Occipital lobe (tissue), 2 donors: Measurements from ENCODE around the gene ADAM10. TPM values are rescaled to one million over a fixed set of nuclear protein-coding genes. Genes with fewer than 3 reads are reported as not detected.
A peak's percentile ranks its signal among the peaks of the same experiment; 100 is the strongest.

Experiments used
- DNase-seq: peaks from one replicate; lab custom pipeline; 2025; lab: John Stamatoyannopoulos, UW
- total RNA-seq: library from RNA; depleted of rRNA; stranded (reverse); fragments of >200 nt; gene quantifications from one replicate; pipeline ENCODE4 v1.2.3, GENCODE V29; 2014

The ADAM10 gene
- total RNA-seq, 1 donor from 2014 or later = 127 TPM

DNA sequence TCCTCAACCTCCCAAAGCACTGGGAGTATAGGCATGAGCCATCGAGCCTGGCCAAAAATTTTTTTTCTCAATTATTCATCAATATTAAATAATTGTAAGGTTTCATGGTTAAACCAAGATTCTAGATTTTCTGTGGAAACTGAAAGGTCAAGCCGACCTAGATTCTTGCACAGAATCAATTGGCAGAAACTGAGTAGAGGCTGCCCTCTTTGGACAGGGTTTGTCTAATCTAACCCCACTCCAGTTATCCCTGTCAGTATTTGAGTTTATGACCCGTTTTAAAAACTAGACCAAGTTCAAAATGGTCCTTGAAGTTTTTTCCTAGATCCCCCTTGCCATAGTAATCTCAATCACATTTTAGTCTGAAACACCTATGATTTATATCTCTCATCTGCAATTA lies 8.6 kb upstream of the ADAM10 start:
- DNase-seq = no peak

DNA sequence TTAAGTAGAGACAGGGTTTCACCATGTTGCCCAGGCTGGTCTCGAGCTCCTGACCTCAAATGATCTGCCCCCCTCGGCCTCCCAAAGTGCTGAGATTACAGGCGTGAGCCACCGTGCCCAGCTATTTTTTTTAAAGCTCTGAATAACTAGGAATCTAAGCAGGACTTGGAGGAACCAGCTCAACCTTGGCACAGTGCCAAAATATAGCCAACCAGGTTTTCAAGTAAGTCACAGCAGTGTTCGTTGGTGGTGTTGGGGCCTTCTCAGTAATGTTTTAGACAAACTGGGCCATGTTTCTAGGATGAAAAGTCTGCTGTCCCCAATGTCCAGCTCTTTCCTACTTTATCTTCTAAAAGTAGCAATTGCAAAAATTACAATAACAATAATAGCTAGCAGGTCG lies 6.4 kb upstream of the ADAM10 start:
- DNase-seq = no peak

DNA sequence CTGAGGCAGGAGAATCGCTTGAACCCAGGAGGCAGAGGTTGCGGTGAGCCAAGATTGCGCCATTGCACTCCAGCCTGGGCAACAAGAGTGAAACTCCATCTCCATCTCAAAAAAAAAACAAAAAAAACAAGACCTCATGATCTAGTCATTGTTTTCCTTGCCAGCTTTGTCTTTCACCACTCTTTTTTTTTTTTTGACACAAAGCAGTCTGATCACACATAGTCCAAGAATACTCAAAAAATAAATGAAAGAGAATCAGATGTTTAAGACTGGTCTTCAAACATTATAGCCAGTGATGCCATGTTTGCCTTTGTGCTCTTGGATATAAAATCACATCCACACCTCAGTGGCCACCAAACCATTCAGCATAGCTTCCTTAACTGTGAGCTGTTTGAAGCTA lies 5.8 kb upstream of the ADAM10 start:
- DNase-seq = no peak

DNA sequence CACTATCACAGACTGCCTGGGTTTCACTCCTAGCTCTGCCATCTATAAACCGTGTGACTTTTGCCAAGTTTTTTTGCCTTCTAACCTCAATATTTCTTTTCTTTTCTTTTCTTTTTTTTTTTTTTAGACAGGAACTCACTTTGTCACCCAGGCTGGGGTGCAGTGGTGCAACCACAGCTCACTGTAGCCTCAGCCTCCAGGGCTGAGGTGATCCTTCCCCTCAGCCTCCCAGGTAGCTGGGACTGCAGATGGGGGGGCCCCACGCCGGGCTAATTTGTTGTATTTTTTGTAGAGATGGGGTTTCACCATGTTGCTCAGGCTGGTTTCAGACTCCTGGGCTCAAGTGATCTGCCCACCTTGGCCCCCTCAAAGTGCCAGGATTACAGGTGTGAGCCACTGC lies 3.2 kb upstream of the ADAM10 start:
- DNase-seq = no peak

DNA sequence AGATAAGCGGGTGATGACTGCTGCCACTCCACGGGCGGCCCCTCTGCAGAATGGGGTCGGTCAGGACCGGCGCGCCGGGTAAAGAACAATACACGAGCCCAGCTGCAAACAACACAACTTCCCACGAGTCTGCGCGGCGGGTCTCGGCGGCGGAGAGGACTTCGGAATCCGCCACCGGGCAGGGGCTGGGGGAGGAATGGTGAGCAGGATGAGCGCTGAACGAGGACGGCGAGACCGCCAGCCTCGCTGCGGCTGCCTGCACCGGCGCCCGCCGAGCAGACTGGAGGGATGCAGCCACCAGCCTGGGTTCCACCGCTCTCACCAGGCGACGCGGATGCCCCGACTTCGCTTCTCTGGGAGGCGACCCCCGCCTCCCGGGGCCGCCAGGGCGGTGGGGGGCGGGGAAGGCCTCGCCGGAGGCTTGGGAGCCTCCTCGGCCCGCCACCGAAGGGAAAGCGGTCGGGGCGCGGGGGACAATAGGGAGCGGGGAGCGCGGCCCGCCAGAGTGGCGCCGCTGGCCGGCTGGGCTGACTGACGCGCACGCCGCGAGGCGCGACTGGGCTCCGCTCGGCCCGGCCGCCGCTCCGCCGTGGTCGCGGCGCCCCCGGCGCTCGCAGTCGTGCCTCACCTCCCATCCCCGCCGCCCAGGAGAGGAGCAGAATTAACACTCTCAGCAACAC lies 515 bp downstream of the ADAM10 start:
- DNase-seq = peak; percentile 30

DNA sequence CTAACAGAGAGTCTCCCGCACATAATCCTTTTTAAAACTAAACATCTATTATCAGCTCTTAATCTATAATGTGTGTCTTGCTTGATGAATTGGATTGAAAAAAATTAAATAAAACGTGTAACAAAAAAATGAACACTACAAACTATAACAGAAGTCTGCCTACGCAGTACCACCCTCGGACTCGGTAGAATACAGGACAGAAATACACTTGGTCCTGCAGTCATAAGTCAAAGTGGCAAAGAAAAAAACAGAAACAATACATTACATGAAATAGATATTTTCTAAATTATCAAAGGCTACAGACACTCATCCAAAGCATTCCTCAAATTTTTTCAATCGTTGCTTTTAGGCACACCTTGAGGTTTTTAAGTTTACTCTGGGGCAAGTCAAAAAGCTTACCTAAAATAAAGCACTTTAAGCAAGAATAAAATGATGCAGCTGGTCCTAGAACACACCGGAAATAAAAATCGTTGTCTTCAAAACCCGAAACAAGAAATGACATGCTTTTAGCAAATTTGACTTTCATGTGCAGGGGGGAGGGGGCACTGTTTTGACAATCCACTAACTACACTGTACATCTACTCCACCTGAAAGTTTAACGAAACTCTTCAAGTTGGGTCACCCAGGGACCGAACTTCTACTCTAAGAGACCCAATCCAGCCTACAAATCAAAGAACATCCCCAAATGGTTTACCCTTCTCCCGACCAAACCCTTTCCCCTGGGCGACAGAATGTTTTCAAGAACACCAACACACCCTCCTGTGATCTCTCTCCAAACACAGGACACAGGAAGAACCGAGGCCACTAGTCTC lies 1.3 kb downstream of the ADAM10 start:
- DNase-seq = no peak

DNA sequence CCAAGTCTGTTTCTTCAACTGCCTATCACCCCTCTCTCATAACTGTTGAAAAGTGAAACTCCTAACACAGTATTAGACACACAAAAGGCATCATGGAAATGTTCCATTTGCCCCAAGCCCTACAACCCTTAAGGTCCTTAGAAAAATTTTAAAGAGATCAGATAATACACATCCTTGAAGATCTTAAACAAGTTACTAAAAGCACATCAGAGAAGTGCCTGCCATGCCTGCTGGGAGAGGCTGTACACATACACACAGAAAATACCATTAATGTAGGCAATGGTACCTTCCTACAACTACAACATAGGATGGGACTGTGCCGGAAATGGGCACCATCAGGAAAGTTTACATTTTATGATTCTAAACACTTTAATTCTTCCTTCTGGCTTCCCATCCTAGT lies 3.3 kb downstream of the ADAM10 start:
- DNase-seq = no peak

DNA sequence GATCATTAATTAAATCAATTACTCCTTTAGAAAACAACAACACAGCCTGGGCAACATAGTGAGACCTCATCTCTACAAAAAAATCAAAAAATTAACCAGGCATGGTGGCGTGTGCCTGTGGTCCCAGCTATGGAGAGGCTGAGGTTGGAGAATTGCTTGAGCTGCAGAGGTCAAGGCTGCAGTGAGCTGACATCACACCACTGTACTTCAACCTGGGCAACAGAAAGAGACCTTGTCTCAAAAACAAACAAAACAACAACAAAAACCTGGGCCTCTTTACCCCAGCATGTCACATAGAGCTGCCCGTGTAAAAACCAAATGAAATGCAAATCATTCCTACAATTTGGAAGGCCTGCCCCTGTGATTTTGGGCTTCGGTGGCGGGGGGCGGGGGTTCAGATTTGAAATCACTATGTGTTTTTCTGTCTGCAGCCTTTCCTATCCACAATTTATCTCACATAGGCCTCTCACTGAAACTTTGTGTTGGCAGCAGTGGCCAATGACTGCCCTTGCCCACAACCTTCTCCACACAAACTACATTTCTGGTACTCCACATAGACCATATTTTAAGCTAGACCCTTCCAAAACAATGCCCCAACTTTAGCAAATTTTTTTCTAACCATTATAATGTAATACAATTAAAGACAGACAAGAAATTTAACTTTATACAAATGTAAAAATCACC lies 6.5 kb downstream of the ADAM10 start:
- no peak for DNase-seq

DNA sequence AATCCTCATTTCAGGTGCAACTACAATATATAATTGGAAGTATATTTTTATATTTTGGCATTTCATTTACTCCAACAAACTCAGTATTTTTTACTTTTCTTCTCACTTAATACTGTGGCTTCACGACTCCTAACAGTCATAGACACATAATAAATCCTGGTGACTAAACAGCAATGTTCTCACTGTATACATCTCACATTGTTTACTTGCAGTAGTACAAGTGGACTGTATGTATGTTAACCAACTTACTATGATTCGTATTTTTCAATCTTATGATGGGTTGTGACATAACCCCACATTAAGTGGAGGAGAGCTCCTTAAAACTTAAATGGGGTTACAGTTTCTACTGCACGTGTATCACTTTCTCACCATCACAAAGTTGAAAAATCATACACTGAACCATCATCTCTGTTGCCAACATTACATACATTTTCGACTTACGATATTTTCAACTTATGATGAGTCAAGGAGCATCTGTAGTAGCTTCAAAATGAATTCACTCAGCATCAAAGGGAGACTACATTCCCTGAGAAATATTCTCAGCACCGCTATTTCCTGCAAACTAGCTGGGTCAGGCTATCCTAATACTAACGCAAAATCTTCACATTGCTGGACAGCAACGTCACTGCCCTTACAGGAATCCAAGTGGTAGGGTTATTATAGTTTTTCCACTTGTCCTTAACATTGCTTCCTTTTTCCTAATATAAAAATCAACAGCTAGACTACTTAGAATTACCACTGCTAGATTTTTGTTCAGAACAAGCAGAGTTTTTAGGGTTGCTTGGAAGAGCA lies 7.3 kb downstream of the ADAM10 start:
- DNase-seq = no peak

DNA sequence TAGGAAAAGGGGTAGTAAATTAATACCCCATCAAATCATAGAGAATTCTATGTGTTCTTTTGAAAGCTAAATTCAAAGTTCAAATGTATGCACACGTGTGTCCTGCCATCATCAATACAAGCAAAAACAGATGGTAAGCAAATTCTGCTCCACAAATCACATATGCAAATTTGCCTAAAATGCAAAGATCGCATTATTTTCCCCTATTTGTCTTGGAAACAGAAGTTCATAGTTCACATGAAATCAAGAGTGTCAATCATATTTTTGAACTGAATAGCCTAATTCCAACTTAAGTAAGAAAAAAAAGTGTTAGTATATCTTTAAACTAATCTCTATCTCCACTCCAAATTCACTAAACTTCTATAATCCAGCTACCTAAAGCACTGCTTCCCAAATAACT lies 8.5 kb downstream of the ADAM10 start:
- no peak for DNase-seq

DNA sequence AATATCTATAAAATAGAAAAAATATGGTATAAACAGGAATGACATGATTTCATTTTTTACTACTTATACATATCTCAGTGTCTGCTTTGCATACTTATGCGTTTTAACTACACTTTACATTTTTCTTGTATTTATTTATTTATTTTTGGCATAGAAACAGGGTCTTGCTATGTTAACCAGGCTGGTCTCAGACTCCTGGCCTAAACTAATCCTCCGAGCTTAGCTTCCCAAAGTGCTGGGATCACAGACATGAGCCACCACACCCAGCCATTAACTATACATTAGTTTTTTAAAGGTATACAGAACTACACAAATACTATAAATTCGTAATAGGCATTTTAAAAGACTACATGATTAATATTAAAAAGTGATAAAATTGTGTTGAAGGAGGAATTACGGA lies 9.1 kb downstream of the ADAM10 start:
- no peak for DNase-seq

DNA sequence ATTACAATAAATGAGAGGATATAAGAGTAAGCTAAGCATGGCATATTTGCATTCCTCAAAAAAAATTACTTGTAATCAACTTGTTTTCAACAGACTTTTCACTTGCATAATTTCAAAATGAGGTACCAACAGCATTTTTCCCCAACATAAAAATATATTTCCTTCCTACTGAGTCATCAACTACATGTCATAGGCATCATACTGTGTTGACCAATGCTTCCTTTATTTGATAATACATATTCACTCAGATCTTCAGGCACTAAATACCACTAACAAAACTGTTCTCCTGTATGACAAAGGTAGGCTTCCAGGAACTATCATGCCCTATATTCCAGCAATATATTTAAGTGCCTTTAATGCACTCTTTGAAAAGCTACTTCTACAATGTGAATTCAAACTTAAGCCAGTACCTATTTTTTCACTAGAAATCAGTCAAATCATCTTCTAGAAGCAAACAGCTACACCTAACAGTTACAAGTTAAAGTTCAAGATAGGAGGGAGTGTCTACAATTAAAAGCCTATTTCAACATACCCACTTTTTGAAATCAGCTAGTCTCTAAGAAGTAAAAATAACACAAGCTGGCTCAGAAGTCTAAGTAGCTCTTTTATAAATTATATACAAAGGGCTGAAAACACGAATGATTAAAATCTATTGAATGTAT lies 11.3 kb downstream of the ADAM10 start:
- no peak for DNase-seq

DNA sequence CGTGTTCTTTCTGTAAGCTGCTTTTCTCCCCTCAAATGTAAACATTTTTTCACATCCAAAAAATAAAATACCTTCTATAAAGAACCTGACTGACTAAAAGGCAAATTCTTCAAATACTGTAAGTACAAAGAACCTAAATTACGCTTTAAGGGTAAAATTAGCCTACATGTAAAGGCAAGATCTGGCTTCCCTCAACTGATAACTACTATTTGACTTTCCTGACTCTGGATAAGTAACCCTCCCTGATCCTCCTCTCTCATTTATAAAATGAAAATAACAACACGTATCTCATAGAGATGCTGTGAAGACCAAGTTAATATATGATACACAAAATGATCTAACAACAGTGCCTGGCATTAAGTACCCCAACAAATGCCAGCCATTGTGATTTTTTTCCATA lies 12.2 kb downstream of the ADAM10 start:
- no peak for DNase-seq

DNA sequence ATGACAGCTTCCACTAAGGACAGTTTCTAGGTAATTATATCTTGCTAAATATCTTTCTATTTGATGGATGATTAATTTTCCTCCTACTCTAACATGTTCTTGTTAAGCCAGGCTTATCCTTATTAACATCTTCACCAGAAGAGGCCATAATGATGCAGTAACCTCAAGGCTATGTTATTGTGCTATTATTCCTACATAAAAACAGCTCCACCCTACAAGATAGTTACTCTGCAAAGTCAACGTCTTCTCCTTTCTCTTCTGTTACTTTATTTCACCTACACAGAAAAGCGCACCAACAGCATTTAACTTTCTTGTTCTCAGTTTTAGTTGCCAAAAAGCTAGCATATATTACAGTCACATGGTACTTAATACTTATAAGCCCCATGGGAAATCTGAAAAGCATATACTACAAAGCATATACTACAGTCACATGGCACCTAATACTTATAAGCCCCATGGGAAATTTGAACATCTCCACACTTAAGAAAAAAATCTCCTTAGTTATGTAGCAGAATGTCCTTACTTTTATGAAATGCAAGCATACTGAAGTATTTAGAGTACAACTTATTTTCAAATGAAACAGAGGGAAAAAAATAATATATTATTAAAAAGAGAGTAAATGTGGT lies 13.4 kb downstream of the ADAM10 start:
- DNase-seq = no peak

DNA sequence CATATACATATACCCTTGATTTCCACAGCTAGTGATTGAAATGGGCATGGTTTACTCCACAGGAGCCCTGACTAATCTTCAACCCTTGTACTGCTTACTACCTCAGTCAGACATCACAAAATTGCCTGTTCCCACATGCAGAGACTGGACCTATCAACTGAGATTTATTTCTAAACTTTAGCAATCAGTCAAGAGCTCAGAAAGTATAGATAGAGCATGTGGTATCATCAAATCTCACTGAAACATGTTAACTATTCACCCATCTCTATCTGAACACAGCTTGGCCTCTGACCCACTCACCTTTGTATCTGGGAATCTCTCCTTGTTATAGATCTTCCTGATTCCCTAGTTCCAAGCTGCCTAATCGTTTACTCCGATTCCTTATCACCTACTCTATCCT lies 14.6 kb downstream of the ADAM10 start:
- no peak for DNase-seq

DNA sequence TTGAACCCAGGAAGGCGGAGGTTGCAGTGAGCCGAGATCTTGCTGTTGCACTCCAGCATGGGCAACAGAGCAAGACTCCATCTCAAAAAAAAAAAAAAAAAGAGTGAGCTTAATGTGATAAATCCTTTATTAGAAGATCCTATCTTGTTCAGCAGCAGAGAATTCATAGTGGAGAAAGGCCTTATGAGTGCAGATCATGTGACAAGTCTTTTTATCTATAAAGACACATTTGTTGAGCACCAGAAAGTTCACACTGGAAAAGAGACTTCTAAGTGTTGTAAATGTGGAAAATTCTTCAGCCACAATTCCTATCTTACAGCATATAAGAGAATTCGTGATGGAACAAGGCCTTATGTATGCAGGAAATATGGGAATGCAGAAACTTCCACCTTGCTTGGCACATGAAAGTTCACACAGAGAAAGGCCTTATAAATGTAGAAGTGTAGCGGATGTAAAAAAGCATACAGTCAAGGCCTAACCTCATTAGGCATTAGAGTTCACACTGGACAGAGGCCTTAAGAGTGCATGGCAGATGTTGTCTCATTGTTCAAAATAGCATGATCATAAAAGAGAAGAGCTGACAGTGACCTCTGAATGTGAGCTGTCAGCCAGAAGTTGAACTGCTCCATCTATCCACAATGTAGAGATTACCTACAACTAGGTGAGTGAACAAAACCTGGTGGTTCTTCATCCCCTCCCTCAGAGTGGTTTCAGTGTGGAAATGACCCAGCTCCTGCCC lies 16.7 kb downstream of the ADAM10 start:
- DNase-seq = no peak

DNA sequence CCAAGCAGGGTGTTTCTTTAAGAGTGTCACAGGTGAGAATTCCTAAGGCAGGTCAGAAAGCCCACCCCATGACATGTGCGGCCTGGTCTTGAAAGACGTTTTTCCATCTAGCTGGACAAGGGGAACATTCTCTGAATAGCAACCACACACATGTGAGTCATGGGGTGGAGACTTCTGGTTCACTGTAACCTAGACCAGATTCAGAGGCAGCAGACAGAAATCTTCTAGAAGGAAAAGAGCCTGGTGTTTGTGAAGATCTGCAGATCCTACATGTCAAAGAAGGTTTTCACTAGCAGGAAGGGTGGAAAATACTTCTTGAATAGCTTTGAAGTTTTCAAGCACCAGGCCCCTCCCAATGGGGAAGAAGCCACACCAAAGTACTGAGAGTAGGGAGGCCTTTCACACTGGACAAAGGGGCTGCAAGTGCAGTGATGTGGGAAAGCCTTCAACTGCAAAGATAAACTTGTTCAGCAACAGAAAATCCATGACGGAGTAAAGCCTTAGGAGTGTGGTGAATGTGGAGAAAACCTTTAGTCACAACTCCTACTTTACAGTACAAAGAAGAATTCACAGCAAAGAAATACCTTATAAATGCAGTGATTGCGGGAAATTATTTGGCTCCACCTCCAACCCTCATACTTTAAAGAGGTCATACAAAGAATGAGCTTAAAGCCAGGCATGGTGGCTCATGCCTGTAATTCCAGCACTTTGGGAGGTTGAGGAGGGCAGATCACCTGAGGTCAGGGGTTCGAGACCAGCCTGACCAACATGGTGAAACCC lies 17.6 kb downstream of the ADAM10 start:
- no peak for DNase-seq

DNA sequence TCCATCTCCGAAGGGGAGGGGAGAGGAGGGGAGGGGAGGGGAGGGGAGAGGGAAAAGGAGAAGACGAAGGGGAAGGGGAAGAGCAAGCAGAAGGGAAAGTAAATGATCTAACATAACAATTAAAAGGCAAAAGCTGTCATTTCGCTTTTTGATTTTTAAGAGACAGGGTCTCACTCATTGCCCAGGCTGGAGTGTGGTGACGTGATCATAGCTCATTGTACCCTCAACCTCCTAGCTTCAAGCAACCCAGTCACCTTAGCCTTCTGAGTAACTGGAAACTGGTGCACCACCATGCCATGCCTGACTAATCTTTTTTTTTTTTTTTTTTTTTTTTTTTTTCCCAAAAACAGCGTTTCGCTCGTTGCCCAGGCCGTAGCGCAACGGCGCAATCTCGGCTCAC lies 22.6 kb downstream of the ADAM10 start:
- DNase-seq = no peak

DNA sequence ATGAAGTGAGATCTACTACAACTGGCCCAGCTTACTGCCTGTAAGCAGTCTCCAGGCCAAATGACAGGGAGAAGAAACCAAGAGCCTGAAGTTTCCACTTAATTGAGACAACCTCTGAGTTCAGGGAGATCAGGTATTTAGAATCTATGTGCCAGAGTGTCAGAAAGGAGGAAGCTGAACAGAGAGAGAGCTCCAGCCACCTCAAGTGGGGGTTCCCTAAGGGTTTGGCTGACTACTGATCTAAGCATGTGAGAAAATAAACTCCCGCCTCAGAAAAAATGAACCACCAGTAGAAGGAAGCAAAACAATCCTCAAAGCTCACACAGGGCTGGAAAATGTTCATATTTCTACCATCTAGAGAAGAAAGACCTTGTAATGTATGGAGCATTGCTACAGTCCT lies 25.0 kb downstream of the ADAM10 start:
- DNase-seq = no peak
